H1 (cell line): ENCODE data around the gene ASGR2. TPM values are rescaled to one million over a fixed set of nuclear protein-coding genes. Genes with fewer than 3 reads are reported as not detected.

Source experiments
- CTCF ChIA-PET: fragments of 300-600 bp; sonication (Branson Sonifier 250); formaldehyde crosslinking; loops from one replicate; lab custom pipeline; 2021; ENCODE audit not compliant: partially characterized antibody; lab: Charles Lee
- POLR2A ChIA-PET: fragments of 300-600 bp; sonication (Branson Sonifier 250); formaldehyde crosslinking; loops from one replicate; lab custom pipeline; 2021; ENCODE audit warnings: inconsistent platforms; ENCODE audit not compliant: partially characterized antibody; lab: Charles Lee
- DNase-seq, 2 experiments: peaks; one replicate each; pipeline versions ENCODE4 v3.0.0 to v3.0.0-alpha.2; 2010 to 2022; ENCODE audit warnings: low spot score in 2 of 2, low read depth in 1 of 2, mixed read lengths in 1 of 2
- FAIRE-seq: peaks from 2 replicates; lab custom pipeline; 2011; peaks lifted over from hg19 to GRCh38; lab: Jason Lieb, UNC
- H2AFZ ChIP-seq: 2 replicates; pipeline ENCODE4 v1.8.1; 2012; ENCODE audit warnings: low read length, inconsistent platforms
- H2AK5ac ChIP-seq: 2 replicates; pipeline ENCODE4 v1.6.1; 2013; ENCODE audit warnings: low read depth, low read length
- H2BK120ac ChIP-seq: replicated peaks from 2 replicates; pipeline ENCODE3; 2013; ENCODE audit warnings: low read depth, low read length, inconsistent platforms
- H2BK12ac ChIP-seq: 2 replicates; pipeline ENCODE4 v1.6.1; 2013; ENCODE audit warnings: low read depth, low read length
- H2BK15ac ChIP-seq: 2 replicates; pipeline ENCODE4 v1.6.1; 2013; ENCODE audit warnings: low read length
- H2BK20ac ChIP-seq: 2 replicates; pipeline ENCODE4 v1.6.1; 2013; ENCODE audit warnings: low read length
- H2BK5ac ChIP-seq: 2 replicates; pipeline ENCODE4 v1.6.1; 2013; ENCODE audit warnings: low read depth, low read length
- H3K14ac ChIP-seq: 2 replicates; pipeline ENCODE4 v1.6.1; 2013; ENCODE audit warnings: inconsistent platforms; ENCODE audit not compliant: insufficient read length
- H3K18ac ChIP-seq: 2 replicates; pipeline ENCODE4 v1.6.1; 2013; ENCODE audit warnings: low read length; ENCODE audit errors: extremely low read depth
- H3K23ac ChIP-seq: 2 replicates; pipeline ENCODE4 v1.6.1; 2013; ENCODE audit warnings: inconsistent platforms; ENCODE audit not compliant: insufficient read length
- H3K23me2 ChIP-seq: 2 replicates; pipeline ENCODE4 v1.6.1; 2013; ENCODE audit warnings: low read depth, low read length
- H3K27ac ChIP-seq: 2 replicates; pipeline ENCODE4 v1.6.1; 2011; ENCODE audit warnings: low read depth, low read length, inconsistent platforms
- H3K27me3 ChIP-seq, 4 experiments: replicated peaks in 1 of 4; 1 replicate in 1 of 4; 2 replicates in 3 of 4; pipeline versions ENCODE4 v1.6.1 to v1.8.1; 2011 to 2013; ENCODE audit warnings: low read length in 3 of 4, mild to moderate bottlenecking in 3 of 4, inconsistent platforms in 2 of 4, mixed read lengths in 2 of 4, moderate library complexity in 1 of 4; ENCODE audit not compliant: control insufficient read depth in 3 of 4, insufficient read depth in 3 of 4; ENCODE audit errors: extremely low read depth in 1 of 4
- H3K36me3 ChIP-seq, 4 experiments: 2 replicates each; pipeline versions ENCODE4 v1.6.1 to v1.8.1; 2011 to 2013; ENCODE audit warnings: mild to moderate bottlenecking in 4 of 4, low read length in 3 of 4, moderate library complexity in 2 of 4, control low read depth in 1 of 4, inconsistent platforms in 1 of 4; ENCODE audit not compliant: insufficient read depth in 4 of 4, control insufficient read depth in 2 of 4
- H3K4ac ChIP-seq: replicated peaks from 2 replicates; pipeline ENCODE3; 2013; ENCODE audit warnings: low read length, low read depth, mixed read lengths, inconsistent platforms; ENCODE audit not compliant: insufficient read length
- H3K4me1 ChIP-seq, 4 experiments: replicated peaks in 1 of 4; 1 replicate in 1 of 4; 2 replicates in 3 of 4; pipeline versions ENCODE4 v1.6.1 to v1.8.1; 2011 to 2013; ENCODE audit warnings: low read length in 3 of 4, inconsistent platforms in 2 of 4, mixed read lengths in 1 of 4; ENCODE audit not compliant: insufficient read depth in 4 of 4, control insufficient read depth in 3 of 4
- H3K4me2 ChIP-seq, 2 experiments: 2 replicates each; pipeline versions ENCODE4 v1.6.1 to v1.8.1; 2011 to 2013; ENCODE audit warnings: low read depth in 2 of 2, low read length in 2 of 2, control low read depth in 1 of 2, inconsistent platforms in 1 of 2, mild to moderate bottlenecking in 1 of 2; ENCODE audit not compliant: insufficient read depth in 1 of 2
- H3K4me3 ChIP-seq, 4 experiments: fragments of 200-600, 300-600 bp in 1 of 4; sonication (generic), shearing (Covaris generic), sonication (Bioruptor Twin) in 1 of 4; 2 replicates each; pipeline versions ENCODE4 v1.5.1 to v1.8.1; 2011 to 2016; ENCODE audit warnings: low read length in 4 of 4, low read depth in 3 of 4, control low read depth in 2 of 4, inconsistent platforms in 2 of 4, mild to moderate bottlenecking in 2 of 4, mixed read lengths in 1 of 4, moderate library complexity in 1 of 4; ENCODE audit not compliant: insufficient read depth in 2 of 4; ENCODE audit errors: extremely low read depth in 1 of 4
- H3K56ac ChIP-seq: replicated peaks from 2 replicates; pipeline ENCODE3; 2013; ENCODE audit warnings: low read depth, mild to moderate bottlenecking, mixed read lengths, low read length, inconsistent platforms; ENCODE audit not compliant: insufficient read length
- H3K79me1 ChIP-seq: 2 replicates; pipeline ENCODE4 v1.6.1; 2013; ENCODE audit warnings: low read depth, low read length, control low read depth
- H3K79me2 ChIP-seq, 2 experiments: 2 replicates each; pipeline versions ENCODE4 v1.6.1 to v1.8.1; 2012 to 2013; ENCODE audit warnings: low read length in 2 of 2, mild to moderate bottlenecking in 2 of 2, inconsistent platforms in 1 of 2; ENCODE audit not compliant: insufficient read depth in 2 of 2, control insufficient read depth in 1 of 2
- H3K9ac ChIP-seq, 4 experiments: replicated peaks in 1 of 4; 1 replicate in 1 of 4; 2 replicates in 3 of 4; pipeline versions ENCODE4 v1.6.1 to v1.8.1; 2011 to 2013; ENCODE audit warnings: low read depth in 3 of 4, low read length in 3 of 4, control low read depth in 2 of 4, mild to moderate bottlenecking in 2 of 4, moderate library complexity in 2 of 4, inconsistent platforms in 1 of 4; ENCODE audit errors: extremely low read depth in 1 of 4
- H3K9me3 ChIP-seq, 2 experiments: 2 replicates each; pipeline versions ENCODE4 v1.6.1 to v1.8.1; 2012 to 2013; ENCODE audit warnings: mild to moderate bottlenecking in 2 of 2, moderate library complexity in 2 of 2, control low read depth in 1 of 2, inconsistent platforms in 1 of 2, low read depth in 1 of 2, low read length in 1 of 2, mixed read lengths in 1 of 2; ENCODE audit not compliant: insufficient read depth in 2 of 2
- H4K20me1 ChIP-seq, 2 experiments: replicated peaks in 1 of 2; 2 replicates each; pipeline versions ENCODE3 to v1.8.1; 2011 to 2013; ENCODE audit warnings: inconsistent platforms in 2 of 2, low read length in 2 of 2, mild to moderate bottlenecking in 1 of 2; ENCODE audit not compliant: insufficient read depth in 2 of 2, control insufficient read depth in 1 of 2
- H4K5ac ChIP-seq: 2 replicates; pipeline ENCODE4 v1.6.1; 2013; ENCODE audit warnings: low read length, low read depth, mixed read lengths, inconsistent platforms; ENCODE audit not compliant: insufficient read length
- H4K8ac ChIP-seq: 2 replicates; pipeline ENCODE4 v1.8.0; 2013; ENCODE audit warnings: mild to moderate bottlenecking, moderate library complexity, low read length, inconsistent platforms; ENCODE audit not compliant: insufficient read depth; ENCODE audit errors: extremely low read depth
- H4K91ac ChIP-seq: replicated peaks from 2 replicates; pipeline ENCODE3; 2013; ENCODE audit warnings: low read length, mixed read lengths, inconsistent platforms; ENCODE audit not compliant: insufficient read length
- BCL11A ChIP-seq, 2 experiments: IDR thresholded peaks; one replicate each; pipeline ENCODE4 v1.6.1; 2011; ENCODE audit warnings: low read depth in 2 of 2, low read length in 2 of 2, mild to moderate bottlenecking in 2 of 2
- CHD2 ChIP-seq: IDR thresholded peaks from 2 replicates; pipeline ENCODE4 v1.6.1; 2012; ENCODE audit warnings: low read length, improper control_type of control experiment
- CTBP2 ChIP-seq: IDR thresholded peaks from 2 replicates; pipeline ENCODE4 v1.7.0; 2011; ENCODE audit warnings: borderline replicate concordance, mild to moderate bottlenecking, moderate library complexity, mixed read lengths, low read length; ENCODE audit not compliant: insufficient read depth, insufficient read length
- EZH2 ChIP-seq: fragments of 200-600 bp; sonication (generic); IDR thresholded peaks from 2 replicates; pipeline ENCODE4 v1.7.1; 2012; ENCODE audit warnings: low read depth, mild to moderate bottlenecking, moderate library complexity, low read length, inconsistent platforms; ENCODE audit not compliant: severe bottlenecking
- KDM1A ChIP-seq: fragments of 200-600, 300-600 bp; sonication (generic); IDR thresholded peaks from 2 replicates; pipeline ENCODE4 v1.7.1; 2016; ENCODE audit warnings: mild to moderate bottlenecking, low read length, borderline replicate concordance
- KDM5A ChIP-seq: fragments of 200-600 bp; IDR thresholded peaks from 2 replicates; pipeline ENCODE4 v1.7.1; 2012; ENCODE audit warnings: mild to moderate bottlenecking, low read length, inconsistent platforms, mixed read lengths
- NRF1 ChIP-seq: IDR thresholded peaks from 2 replicates; pipeline ENCODE4 v1.6.1; 2011; ENCODE audit warnings: mild to moderate bottlenecking, low read depth, low read length, improper control_type of control experiment
- RFX5 ChIP-seq: IDR thresholded peaks from 2 replicates; pipeline ENCODE4 v1.6.1; 2011; ENCODE audit warnings: low read depth, low read length, improper control_type of control experiment, borderline replicate concordance
- RNF2 ChIP-seq: fragments of 200-900, 300-1000 bp; sonication (generic); IDR thresholded peaks from 2 replicates; pipeline ENCODE4 v1.7.1; 2016; ENCODE audit warnings: borderline replicate concordance, low read depth, mild to moderate bottlenecking, antibody characterized with exemption, low read length; ENCODE audit not compliant: poor library complexity, severe bottlenecking; ENCODE audit errors: missing control alignments
- SP2 ChIP-seq: IDR thresholded peaks from 2 replicates; pipeline ENCODE4 v1.6.1; 2012; ENCODE audit warnings: mild to moderate bottlenecking, low read length, inconsistent platforms
- ZNF274 ChIP-seq: IDR thresholded peaks from 2 replicates; pipeline ENCODE4 v1.7.0; 2012; ENCODE audit warnings: low read length, borderline replicate concordance; ENCODE audit errors: extremely low read depth
- WGBS, 2 experiments: shearing (Covaris generic) in 1 of 2; methylation state at CpG; one replicate each; pipeline versions ENCODE4 v1.1.6 to v1.1.7; 2013 to 2015; ENCODE audit warnings: low lambda C conversion rate in 2 of 2, mixed read lengths in 2 of 2, inconsistent platforms in 1 of 2, low coverage in 1 of 2, missing lambda C conversion rate in 1 of 2; ENCODE audit not compliant: insufficient replicate concordance in 2 of 2, insufficient coverage in 1 of 2, insufficient read length in 1 of 2; ENCODE audit errors: extremely low coverage in 1 of 2, missing lambda C conversion rate in 1 of 2; 5-methylcytosine and 5-hydroxymethylcytosine counted together
- polyA plus RNA-seq, 7 experiments: library from polyadenylated mRNA; depleted of rRNA in 3 of 7; stranded (reverse) in 5 of 7; unstranded in 2 of 7; fragments of >200 nt in 5 of 7; fragments of 200-250 nt in 2 of 7; gene quantifications; 1 replicate in 5 of 7; 2 replicates in 1 of 7; 4 replicates in 1 of 7; pipeline versions ENCODE4 v1.2.1 to v1.2.3, GENCODE V29; 2011 to 2013; ENCODE audit warnings: missing spikeins in 2 of 7, mixed read lengths in 2 of 7
- total RNA-seq: library from RNA; stranded (reverse); fragmentation: NEBNext Ultra II Directional; extraction: Animal tissue kit (Norgen Biotek cat#: 25700); gene quantifications from 2 replicates; pipeline ENCODE4 v1.2.1, GENCODE V29; 2021

ASGR2 gene
- total and polyA plus RNA-seq, 2 of the 8 experiments (the other 6 are each of a cell fraction or from before 2014, with no cell fraction given), result 0.91 TPM; not detected in 1

- H3K56ac ChIP-seq, result no peak overlapping the region
- peak overlapping the region; percentile 44; the same call in 1 of the 2 replicates for H2BK12ac ChIP-seq
- no peak overlapping the region for H2AK5ac ChIP-seq
- WGBS, 2 experiments, result 71% methylated on average over 5 of the region's 5 CpGs; no CpG with 5 or more reads in 1 of the 2 experiments
- H3K36me3 ChIP-seq, result no peaks in the 10 kb centered on the region
- peak overlapping the region; percentile 8 to 32; a peak in 2 of 4 replicates for H3K4me2 ChIP-seq
- FAIRE-seq, result no peak
- H3K4me1 ChIP-seq, result peaks cover 10 to 30% (median 22%) of the 10 kb centered on the region in 4 experiments
- no peak overlapping the region for H4K5ac ChIP-seq
- no peak overlapping the region for H3K23ac ChIP-seq
- H3K23me2 ChIP-seq, result no peaks in the 10 kb centered on the region
- H4K8ac ChIP-seq, result no peak overlapping the region
- ChIA-PET CTCF (interaction anchor here (1.2 to 17.7 kb wide), 6 partner anchors 10 to 79 kb away, joined by 3 to 434 read pairs (median 5); partner anchors contain the start of gene SLC16A11), POLR2A (interaction anchor here (1.2 to 2.6 kb wide), 2 partner anchors 10 to 14 kb away, joined by 3 to 9 read pairs; no protein-coding TSS in a partner anchor)
- peak overlapping the region in 1 of 4 experiments; percentile 13; a peak in 1 of 7 replicates for H3K9ac ChIP-seq
- H3K79me2 ChIP-seq, result no peaks in the 10 kb centered on the region
- H3K4ac ChIP-seq, result peak overlapping the region; percentile 12
- peak overlapping the region; percentile 51; the same call in 1 of the 2 replicates for H3K18ac ChIP-seq
- H2BK5ac ChIP-seq, result peak overlapping the region; percentile 12; the same call in 1 of the 2 replicates
- H3K9me3 ChIP-seq, result no peaks in the 10 kb centered on the region
- peak overlapping the region; percentile 63; the same call in 1 of the 2 replicates for H2BK15ac ChIP-seq
- H3K4me3 ChIP-seq, result no peak overlapping the region
- peak overlapping the region; percentile 58 for H2BK120ac ChIP-seq
- no peak overlapping the region for H3K14ac ChIP-seq
- peak overlapping the region; percentile 92; the same call in 1 of the 2 replicates for H2BK20ac ChIP-seq
- H4K91ac ChIP-seq, result peak overlapping the region; percentile 61
- no peaks in the 10 kb centered on the region for H3K79me1 ChIP-seq
- no peak overlapping the region for H2AFZ ChIP-seq
- no peaks in the 10 kb centered on the region for H4K20me1 ChIP-seq
- peak overlapping the region; percentile 64; the same call in 1 of the 2 replicates for H3K27ac ChIP-seq
- H3K27me3 ChIP-seq, result no peaks in the 10 kb centered on the region; a peak in 1 of 7 replicates
- DNase-seq, result no peak
- TF ChIP-seq NRF1 (no peak), CTBP2 (no peak), KDM1A (no peak), SP2 (no peak), CHD2 (no peak), KDM5A (no peak), BCL11A (IDR thresholded peaks at IDR 0.05; ENCODE audit: low read depth in 2 of 2, low read length in 2 of 2) (no peak), RNF2 (no peak), EZH2 (no peak), RFX5 (no peak), ZNF274 (no peak)
Measured at GRCh38 chr17:7131423-7131791, 16.8 kb upstream of the ASGR2 start.
